ENCODE data around the gene ABCG1.

- TF ChIP-seq CTCF (IDR thresholded peaks at IDR 0.05) (no peak), POLR2A (IDR thresholded peaks at IDR 0.05) (no peak)
These were observed 25.2 kb upstream of the ABCG1 start for GRCh38 chr21:42193721-42194120.

Data from heart left ventricle (tissue), 13 donors.